Smooth muscle cell (in vitro differentiated cells): Measurements from ENCODE around the gene CERS1. TPM values are rescaled to one million over a fixed set of nuclear protein-coding genes. Genes with fewer than 3 reads are reported as not detected.

ENCODE experiments used
- DNase-seq: peaks from one replicate; lab custom pipeline; 2025; ENCODE audit not compliant: unreplicated experiment; lab: John Stamatoyannopoulos, UW
- H2AFZ ChIP-seq: fragments of 200-600 bp; sonication (generic); 2 replicates; pipeline ENCODE4 v1.6.0; 2016; ENCODE audit warnings: antibody characterized with exemption, low read depth, mild to moderate bottlenecking
- H3F3A ChIP-seq: fragments of 200-600 bp; sonication (generic); 2 replicates; pipeline ENCODE4 v1.6.0; 2017; ENCODE audit warnings: antibody characterized with exemption, low read depth
- H3K27ac ChIP-seq: fragments of 200-600 bp; sonication (generic); 2 replicates; pipeline ENCODE4 v1.5.1; 2016; ENCODE audit warnings: low read depth, mild to moderate bottlenecking
- H3K27me3 ChIP-seq: fragments of 200-600 bp; sonication (generic); 2 replicates; pipeline ENCODE4 v1.6.1; 2016; ENCODE audit warnings: low read depth, mild to moderate bottlenecking
- H3K36me3 ChIP-seq: fragments of 200-600 bp; sonication (generic); 2 replicates; pipeline ENCODE4 v1.5.1; 2016; ENCODE audit warnings: low read depth
- H3K4me1 ChIP-seq: fragments of 200-600 bp; sonication (generic); 2 replicates; pipeline ENCODE4 v1.5.1; 2016; ENCODE audit warnings: low read depth
- H3K4me2 ChIP-seq: fragments of 200-600 bp; sonication (generic); 2 replicates; pipeline ENCODE4 v1.6.0; 2016; ENCODE audit warnings: mild to moderate bottlenecking
- H3K4me3 ChIP-seq: fragments of 200-600 bp; sonication (generic); 2 replicates; pipeline ENCODE4 v1.5.1; 2016; ENCODE audit warnings: mild to moderate bottlenecking
- H3K79me2 ChIP-seq: fragments of 200-600 bp; sonication (generic); 2 replicates; pipeline ENCODE4 v1.6.0; 2016; ENCODE audit warnings: low read depth, mild to moderate bottlenecking
- H3K9ac ChIP-seq: fragments of 200-600 bp; sonication (generic); 2 replicates; pipeline ENCODE4 v1.6.0; 2016; ENCODE audit warnings: low read depth
- H3K9me3 ChIP-seq: fragments of 200-600 bp; sonication (generic); replicated peaks from 2 replicates; pipeline ENCODE4 v1.5.1; 2016; ENCODE audit warnings: low read depth
- H4K20me1 ChIP-seq: fragments of 200-600 bp; sonication (generic); 2 replicates; pipeline ENCODE4 v1.6.0; 2016; ENCODE audit warnings: low read depth
- CTCF ChIP-seq: fragments of 200-600 bp; sonication (generic); IDR thresholded peaks from 2 replicates; pipeline ENCODE4 v1.5.1; 2017; ENCODE audit warnings: borderline replicate concordance, mild to moderate bottlenecking, antibody characterized with exemption; ENCODE audit not compliant: insufficient read depth, poor library complexity, severe bottlenecking
- WGBS: methylation state at CpG from one replicate; pipeline ENCODE4 v1.1.7; 2016; ENCODE audit warnings: low lambda C conversion rate; 5-methylcytosine and 5-hydroxymethylcytosine counted together
- polyA plus RNA-seq: library from polyadenylated mRNA; unstranded; fragments of >200 nt; fragmentation: Nextera tagmentation; extraction: Ambion mirVana; gene quantifications from 2 replicates; pipeline ENCODE4 v1.2.1, GENCODE V29; 2016
- total RNA-seq: library from RNA; depleted of rRNA; stranded (reverse); fragments of >200 nt; gene quantifications from 2 replicates; pipeline ENCODE4 v1.2.3, GENCODE V29; 2014

The CERS1 gene
- total and polyA plus RNA-seq, 2 experiments from 2014 or later, result 2.4 to 4.2 TPM

GRCh38 chr19:18861235-18861634 lies 34.7 kb downstream of the CERS1 start:
- no peak for TF ChIP-seq CTCF
- Histone ChIP-seq H3K27ac (no peak overlapping the region), H3K9ac (no peak overlapping the region), H3K27me3 (no peaks in the 10 kb centered on the region), H3K36me3 (no peaks in the 10 kb centered on the region), H3K4me1 (no peaks in the 10 kb centered on the region), H3K9me3 (no peaks in the 10 kb centered on the region), H3K4me2 (no peak overlapping the region), H4K20me1 (peaks cover 24% of the 10 kb centered on the region), H2AFZ (no peak overlapping the region), H3K79me2 (no peaks in the 10 kb centered on the region), H3F3A (peaks cover 5% of the 10 kb centered on the region), H3K4me3 (no peak overlapping the region)
- no peak for DNase-seq
- over 99% methylated on average over 9 of the region's 9 CpGs for WGBS

- H3F3A ChIP-seq, result peaks cover under 1% of the 10 kb centered on the region
- H3K9ac ChIP-seq, result no peak overlapping the region
- no peak overlapping the region for H3K4me3 ChIP-seq
- no peaks in the 10 kb centered on the region for H3K27me3 ChIP-seq
- H3K36me3 ChIP-seq, result no peaks in the 10 kb centered on the region
- no peak overlapping the region for H2AFZ ChIP-seq
- H3K9me3 ChIP-seq, result no peaks in the 10 kb centered on the region
- no peak overlapping the region for H3K4me2 ChIP-seq
- 96% methylated on average over 17 of the region's 17 CpGs for WGBS
- no peaks in the 10 kb centered on the region for H3K79me2 ChIP-seq
- peaks cover 28% of the 10 kb centered on the region for H4K20me1 ChIP-seq
- no peaks in the 10 kb centered on the region for H3K4me1 ChIP-seq
- TF ChIP-seq CTCF, result no peak
- DNase-seq, result no peak
- no peak overlapping the region for H3K27ac ChIP-seq
Measured at GRCh38 chr19:18860725-18861124, 35.2 kb downstream of the CERS1 start.

GRCh38 chr19:18860302-18860700 lies 35.7 kb downstream of the CERS1 start:
- WGBS, result 97% methylated on average over 11 of the region's 11 CpGs
- H3K4me2 ChIP-seq, result no peak overlapping the region
- H3K79me2 ChIP-seq, result no peaks in the 10 kb centered on the region
- no peak overlapping the region for H3K27ac ChIP-seq
- H3K4me3 ChIP-seq, result no peak overlapping the region
- no peak overlapping the region for H3K9ac ChIP-seq
- DNase-seq, result no peak
- peaks cover 32% of the 10 kb centered on the region for H4K20me1 ChIP-seq
- H3K9me3 ChIP-seq, result no peaks in the 10 kb centered on the region
- H3K36me3 ChIP-seq, result no peaks in the 10 kb centered on the region
- H2AFZ ChIP-seq, result no peak overlapping the region
- no peaks in the 10 kb centered on the region for H3K4me1 ChIP-seq
- H3F3A ChIP-seq, result no peaks in the 10 kb centered on the region
- no peak for TF ChIP-seq CTCF
- no peaks in the 10 kb centered on the region for H3K27me3 ChIP-seq

- H4K20me1 ChIP-seq, result peaks cover 36% of the 10 kb centered on the region
- H3K9me3 ChIP-seq, result no peaks in the 10 kb centered on the region
- no peak for DNase-seq
- H2AFZ ChIP-seq, result no peak overlapping the region
- H3K4me2 ChIP-seq, result no peak overlapping the region
- H3F3A ChIP-seq, result no peaks in the 10 kb centered on the region
- no peak overlapping the region for H3K27ac ChIP-seq
- no peak overlapping the region for H3K4me3 ChIP-seq
- H3K79me2 ChIP-seq, result no peaks in the 10 kb centered on the region
- no peaks in the 10 kb centered on the region for H3K27me3 ChIP-seq
- H3K4me1 ChIP-seq, result no peaks in the 10 kb centered on the region
- 97% methylated on average over 12 of the region's 12 CpGs for WGBS
- H3K36me3 ChIP-seq, result no peaks in the 10 kb centered on the region
- no peak for TF ChIP-seq CTCF
- no peak overlapping the region for H3K9ac ChIP-seq
Measured at GRCh38 chr19:18859676-18860301, 36.2 kb downstream of the CERS1 start.
